HG03045 (cell line): Measurements from ENCODE around the gene ANKS1B.

Experiments used
- ATAC-seq: cut with Tn5 transposase; IDR thresholded peaks from one replicate; pipeline ENCODE4 v1.9.1; 2021; ENCODE audit warnings: mild to moderate bottlenecking, moderate library complexity; ENCODE audit not compliant: unreplicated experiment

The ANKS1B gene

DNA sequence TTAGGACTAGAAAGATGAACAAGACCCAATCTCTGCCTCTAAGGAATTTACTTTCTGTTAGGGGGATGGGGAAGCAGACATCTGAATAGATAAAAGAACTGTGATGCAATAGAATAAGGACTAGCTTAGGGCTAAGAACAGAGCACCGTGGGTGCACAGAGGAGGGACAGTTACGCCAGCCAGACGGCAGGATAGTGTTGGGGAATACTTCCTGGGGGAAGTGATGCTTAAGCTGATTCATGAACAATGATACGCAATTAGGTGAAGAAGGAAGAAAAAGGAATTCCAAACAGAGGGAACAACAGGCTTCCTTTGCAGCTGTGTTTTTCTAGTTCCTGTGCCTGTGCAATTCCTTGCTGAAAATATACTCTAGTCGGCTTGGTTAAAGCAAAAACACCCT, 838.6 kb downstream of the ANKS1B start:
- ATAC-seq = no peak

- ATAC-seq = no peak
Observed at GRCh38 chr12:99142651-99143050, 842.1 kb downstream of the ANKS1B start.

- ATAC-seq = no peak
Observed at GRCh38 chr12:99140017-99140720, 844.6 kb downstream of the ANKS1B start.

DNA sequence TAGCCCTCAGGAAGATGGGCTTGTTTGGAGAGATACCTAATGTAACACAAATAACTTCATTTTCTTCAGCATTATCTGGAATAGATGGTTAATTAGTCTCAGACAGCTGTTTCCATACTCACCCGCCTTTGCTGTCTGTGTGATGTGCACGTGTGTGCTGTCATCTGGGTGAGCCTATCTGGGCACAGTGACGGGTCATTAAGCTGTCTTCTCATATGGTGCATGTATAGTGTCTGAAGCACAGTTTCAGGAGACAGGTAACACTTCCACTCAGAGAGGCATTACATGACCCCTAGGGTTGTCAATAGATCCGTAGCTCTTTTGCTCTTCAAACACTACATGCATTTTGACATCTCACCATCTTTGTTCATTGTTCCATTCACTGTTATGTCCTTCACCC, 846.3 kb downstream of the ANKS1B start:
- no peak for ATAC-seq

DNA sequence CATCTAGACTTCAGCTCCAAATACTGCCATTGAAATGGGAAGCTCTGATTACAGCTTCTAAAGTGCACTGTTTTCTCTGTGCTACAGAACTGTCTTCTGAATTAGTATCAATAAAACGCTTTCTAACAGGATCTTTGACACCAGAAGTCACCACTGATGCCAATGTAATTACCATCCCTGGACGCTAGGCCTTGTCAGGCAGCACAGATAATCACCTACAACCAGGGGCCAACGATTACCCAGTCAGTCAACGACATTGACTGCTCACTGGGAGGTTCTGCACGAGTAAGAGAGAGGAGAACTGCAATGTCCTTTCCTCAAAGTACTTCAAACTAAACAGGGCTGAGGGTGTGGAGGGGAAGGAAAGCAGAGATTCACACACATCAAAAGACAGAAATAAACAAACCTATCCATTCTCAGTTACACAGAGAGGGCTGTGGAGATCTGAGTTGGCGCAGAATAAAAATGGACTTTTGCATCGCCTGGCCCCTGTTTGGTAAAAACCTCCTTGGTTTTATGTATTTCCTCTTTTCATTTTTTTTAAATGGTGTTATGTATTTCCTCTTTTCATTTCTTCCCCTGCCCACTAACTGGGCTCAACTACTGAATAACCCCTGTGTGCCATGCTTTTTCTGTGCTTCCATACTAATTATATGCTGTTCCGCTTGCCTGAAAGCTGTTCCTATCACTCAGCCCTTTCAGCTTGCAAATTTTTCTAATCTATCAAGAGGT, 847.4 kb downstream of the ANKS1B start:
- ATAC-seq = no peak

GRCh38 chr12:99136516-99136915, 848.2 kb downstream of the ANKS1B start:
- ATAC-seq = no peak

DNA sequence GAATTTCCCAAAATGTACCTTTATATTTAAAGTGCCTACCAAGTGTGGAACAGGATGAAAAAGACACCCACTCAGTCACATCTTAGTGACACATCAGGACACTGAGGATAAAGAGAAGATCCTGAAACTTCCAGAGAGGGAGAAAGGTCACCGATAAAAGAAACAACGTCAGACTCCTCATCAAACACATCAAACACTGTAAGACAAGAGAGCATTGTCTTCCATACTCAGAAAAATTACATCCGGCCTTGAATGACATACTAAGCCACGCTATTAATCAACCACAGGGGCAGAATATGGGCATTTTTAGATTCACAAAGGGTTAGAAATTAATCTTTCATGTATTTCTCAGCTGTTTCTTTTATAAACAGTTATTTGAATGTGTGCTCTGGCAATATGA, 849.4 kb downstream of the ANKS1B start:
- ATAC-seq = no peak

DNA sequence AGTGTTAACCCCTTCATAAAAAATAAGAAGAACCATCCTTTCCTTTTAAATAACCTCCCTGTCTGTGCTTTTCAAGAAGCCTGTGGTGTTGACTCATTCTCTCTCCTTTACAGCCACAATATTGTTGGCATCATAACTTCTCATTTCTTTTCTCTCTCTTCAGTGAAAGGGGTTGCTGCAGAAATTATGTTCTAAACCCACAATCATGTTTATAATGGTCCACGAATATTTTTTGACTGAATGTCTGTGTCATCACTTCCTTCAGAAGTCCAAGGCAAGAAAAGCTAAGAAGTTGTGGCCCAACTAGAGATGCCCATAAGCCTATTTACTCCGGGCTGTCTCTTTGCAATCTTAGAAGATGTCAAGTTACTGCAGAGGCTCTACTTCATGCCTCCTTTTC, 851.3 kb downstream of the ANKS1B start:
- ATAC-seq = no peak

GRCh38 chr12:99131751-99132199, 853.0 kb downstream of the ANKS1B start:
- no peak for ATAC-seq

DNA sequence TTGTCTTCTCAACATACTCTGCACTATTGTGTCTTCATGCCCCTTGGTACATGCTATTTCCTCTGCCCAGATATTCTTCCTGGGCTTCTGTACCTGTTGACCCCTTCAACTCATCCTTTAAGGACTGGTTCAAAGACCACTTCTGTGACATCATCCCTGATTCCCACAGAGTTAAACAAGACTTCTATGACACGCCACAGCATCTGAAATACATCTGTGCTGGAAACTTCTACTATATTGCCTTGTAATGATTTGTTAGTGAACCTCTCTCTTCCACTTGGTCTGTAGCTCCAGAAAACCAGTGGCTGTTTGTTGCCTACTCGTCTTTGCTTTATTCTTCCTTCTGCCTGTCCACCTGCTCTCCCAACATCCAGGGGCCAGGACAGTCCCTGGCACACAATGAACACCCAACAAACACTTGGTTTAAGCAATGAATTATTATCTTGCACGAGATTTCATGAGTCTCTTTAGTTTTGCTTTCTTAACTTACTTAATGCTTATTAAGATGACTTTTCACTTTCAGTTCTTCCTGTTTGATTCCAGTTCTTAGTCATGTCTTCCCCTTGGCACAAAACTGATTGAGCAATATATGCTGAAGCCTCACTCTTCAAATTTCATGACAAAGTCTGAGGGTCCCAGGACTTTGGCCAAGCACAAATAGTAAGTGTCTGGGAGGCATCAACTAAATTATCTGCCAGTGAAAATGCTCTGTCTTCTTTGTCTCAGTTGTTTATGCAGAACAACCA, 853.8 kb downstream of the ANKS1B start:
- ATAC-seq = peak; percentile 92

DNA sequence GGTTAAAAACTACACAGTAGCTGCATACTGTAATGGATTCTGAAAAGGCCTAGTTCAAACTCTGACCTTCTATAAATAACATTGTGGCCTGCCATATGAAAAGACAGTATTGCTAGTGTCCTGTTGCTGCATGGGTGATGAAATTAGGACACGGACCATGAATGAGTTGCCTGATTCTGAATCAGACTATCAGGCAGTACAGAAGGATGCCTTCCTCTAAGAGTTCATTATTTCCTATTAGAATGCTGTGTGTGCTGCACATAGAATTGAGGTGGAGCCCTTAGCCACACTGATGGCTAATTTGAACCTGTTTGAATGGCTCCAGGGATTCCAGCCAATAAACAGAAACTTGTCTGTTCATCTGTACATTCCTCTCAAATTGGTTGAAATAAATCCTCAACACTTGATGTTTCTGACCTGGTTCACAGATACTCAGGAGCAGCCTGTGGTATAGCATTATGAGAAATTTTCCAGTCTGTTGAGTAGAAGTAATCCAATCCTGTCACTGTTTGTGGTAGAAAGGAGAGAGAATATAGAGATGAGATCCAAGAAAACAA, 856.4 kb downstream of the ANKS1B start:
- ATAC-seq = no peak

GRCh38 chr12:99122959-99123358, 861.8 kb downstream of the ANKS1B start:
- ATAC-seq = no peak

GRCh38 chr12:99122496-99122895, 862.2 kb downstream of the ANKS1B start:
- no peak for ATAC-seq

- ATAC-seq = no peak
Observed at GRCh38 chr12:99121546-99121945, 863.2 kb downstream of the ANKS1B start.

- ATAC-seq = no peak
Observed at GRCh38 chr12:99119943-99120342, 864.8 kb downstream of the ANKS1B start.

DNA sequence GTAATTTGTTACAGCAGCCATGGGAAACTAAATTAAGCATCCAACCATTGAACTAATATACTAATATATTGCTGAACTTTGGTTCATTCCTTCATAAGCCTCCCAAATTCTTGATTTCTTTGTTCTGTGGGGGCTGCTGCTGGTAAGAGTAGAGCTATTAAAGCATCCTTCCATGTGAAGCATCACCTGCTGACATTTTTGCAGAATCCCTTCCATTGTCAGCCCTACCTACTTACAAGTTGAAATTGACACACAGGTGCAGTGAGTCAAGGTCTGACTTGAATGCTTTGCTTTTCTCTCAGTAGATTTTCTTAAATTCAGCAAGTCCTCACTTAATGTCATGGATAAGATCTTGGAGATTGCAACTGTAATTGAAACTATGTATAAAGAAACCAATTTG, 865.3 kb downstream of the ANKS1B start:
- ATAC-seq = no peak

GRCh38 chr12:99111600-99111999, 873.1 kb downstream of the ANKS1B start:
- ATAC-seq = no peak

DNA sequence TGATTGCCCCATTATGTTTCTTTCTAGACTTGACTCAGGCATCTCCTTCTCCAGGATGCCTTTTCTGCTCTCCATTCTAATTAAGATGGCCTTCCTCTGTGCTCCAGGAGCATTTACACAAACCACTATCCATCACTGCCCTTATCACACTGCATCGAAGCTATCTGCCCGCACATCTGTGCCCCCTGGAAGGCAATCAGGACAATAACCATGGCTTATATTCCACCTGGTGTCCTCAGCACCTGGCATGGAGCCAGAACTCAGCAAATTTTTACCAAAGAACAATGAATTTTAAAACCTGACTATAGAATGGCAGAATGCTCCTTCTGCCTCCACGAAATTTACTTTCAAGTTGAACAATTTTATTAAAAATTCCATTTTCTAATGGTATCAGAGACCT, 873.9 kb downstream of the ANKS1B start:
- no peak for ATAC-seq

GRCh38 chr12:99110212-99110611, 874.5 kb downstream of the ANKS1B start:
- no peak for ATAC-seq

DNA sequence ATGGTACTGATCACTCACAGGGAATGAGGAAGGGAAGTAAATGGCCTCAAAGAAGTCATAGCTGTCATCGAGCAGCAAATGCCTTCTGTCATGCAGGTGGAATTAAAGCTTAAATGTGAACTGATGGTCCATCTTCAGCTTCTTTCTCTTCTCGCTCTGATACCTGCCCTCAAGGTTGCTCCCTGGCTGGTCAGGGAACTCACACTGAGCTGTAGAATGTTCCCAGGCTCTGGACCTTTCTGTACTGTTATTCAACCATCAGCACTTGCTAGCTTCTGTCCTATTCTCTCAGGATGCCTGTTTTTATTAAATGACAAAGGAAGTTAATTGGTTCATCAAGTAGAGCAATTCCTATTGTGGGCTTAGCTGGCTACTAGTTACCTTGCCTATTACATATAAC, 875.8 kb downstream of the ANKS1B start:
- no peak for ATAC-seq

DNA sequence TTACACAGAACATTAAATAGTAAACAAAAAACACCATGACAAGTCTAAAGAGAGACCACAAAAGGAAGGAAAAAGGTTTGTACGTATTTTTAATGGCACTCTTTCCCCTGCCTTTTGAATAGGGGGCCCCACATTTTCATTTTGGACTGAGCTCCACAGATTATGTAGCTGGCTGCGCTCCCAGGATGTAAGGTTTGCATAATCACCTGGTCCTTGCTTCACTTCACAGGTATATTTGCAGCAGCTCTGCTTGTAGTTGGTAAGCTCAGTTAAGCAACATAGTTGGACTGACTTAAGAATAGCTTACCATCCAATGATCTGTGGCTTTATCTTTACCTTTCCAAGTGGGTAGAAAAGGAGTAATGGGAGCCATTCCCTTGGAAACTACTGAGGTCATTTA, 885.0 kb downstream of the ANKS1B start:
- ATAC-seq = no peak

- ATAC-seq = no peak
Observed at GRCh38 chr12:99097171-99097570, 887.6 kb downstream of the ANKS1B start.
